GM21786 (cell line): Measurements from ENCODE around the gene ATP1A1.

Experiments used
- ATAC-seq: cut with Tn5 transposase; IDR thresholded peaks from one replicate; pipeline ENCODE4 v1.9.1; 2021; ENCODE audit not compliant: unreplicated experiment

Gene ATP1A1

DNA sequence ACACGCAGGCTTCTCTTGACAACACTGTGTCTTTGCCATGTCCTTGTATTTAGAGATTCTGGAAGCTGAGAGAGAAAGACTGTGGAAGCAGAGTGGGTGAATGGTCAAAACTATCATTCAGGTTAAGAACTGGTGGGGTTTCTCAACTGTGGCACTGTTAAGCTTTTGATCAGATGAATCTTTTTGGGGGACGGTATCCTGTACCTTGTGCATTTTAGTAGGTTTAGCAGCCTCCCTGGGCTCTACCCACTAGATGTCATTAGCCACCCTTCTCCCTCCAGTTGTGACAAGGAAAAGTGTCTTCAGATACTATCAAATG, 39.4 kb downstream of the ATP1A1 start:
- ATAC-seq = no peak

DNA sequence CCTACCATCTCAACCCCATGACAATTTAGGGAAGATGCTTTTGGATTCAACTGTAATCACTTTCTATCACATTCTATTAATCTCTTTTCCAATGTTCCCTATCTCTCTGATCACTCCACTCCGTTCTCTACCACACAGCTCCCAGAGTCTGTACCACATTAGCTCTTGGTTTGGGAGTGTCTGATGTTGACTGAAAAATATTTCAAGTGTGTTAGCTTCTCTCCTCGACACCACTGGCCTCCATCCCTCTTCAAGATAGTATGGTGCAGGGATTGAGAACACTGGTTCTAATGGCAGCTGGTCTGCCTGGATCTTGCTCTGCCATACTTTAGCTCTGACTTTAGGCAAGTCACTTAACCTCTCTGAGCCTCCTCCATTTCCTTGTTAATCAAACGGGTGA, 39.9 kb downstream of the ATP1A1 start:
- no peak for ATAC-seq

DNA sequence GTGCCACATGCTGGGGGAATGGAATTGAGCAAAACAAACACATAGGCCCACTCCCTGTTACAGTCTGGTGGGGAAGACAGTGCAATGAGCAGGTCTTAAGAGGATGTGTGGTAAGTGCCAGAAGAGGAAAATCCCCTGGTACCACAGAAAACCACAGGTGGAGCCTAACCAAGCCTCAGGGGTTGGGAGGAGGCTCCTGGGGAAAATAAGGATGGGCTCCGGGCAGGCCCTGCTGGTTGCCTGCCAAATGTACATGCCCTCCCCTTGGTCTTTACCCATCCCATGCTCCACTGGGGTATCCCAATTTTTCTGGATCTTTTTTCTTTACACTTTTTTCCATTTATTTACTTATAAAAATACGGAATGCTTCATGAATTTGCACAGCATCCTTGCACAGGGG, 40.4 kb downstream of the ATP1A1 start:
- ATAC-seq = no peak

DNA sequence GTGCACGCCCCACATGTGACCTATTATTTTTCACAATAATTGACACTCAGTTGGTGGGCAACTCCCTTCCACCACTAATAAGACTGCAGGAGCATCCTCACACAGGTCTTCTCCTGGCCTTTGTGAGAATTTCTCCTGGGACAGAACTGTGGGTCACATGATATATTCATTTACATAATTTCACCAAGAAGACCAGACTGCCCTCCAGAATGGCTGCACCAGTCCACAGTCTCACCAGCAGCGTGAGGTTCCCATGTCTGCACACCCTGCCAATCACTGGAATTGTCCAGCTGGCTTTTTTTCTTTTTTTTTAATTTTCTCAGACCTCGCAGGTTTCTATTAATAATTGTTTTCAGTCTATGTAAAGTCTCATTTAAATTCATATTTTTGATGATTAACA, 41.3 kb downstream of the ATP1A1 start:
- ATAC-seq = no peak

DNA sequence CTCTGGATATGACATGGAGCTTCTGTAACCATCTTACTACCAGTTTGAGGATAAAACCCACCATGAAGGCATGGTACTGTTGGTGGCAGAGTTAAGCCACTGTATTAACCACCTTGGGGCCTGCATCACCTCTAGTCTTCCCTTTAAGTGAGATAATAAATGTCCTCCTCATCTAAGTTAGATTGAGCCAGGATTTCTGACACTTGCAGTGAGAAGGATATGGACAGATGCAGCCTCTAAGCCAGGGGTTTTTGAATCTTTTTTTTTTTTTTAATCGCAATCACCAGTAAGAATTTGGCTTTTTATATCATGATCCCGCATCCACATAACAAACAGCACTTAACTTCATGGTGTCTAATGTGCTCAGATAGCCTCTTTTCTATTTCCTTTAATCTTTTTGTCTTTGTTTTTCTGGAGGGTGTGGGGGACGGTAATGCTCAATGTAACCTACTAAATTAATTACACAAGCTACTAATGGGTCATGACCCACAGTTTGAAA, 42.2 kb downstream of the ATP1A1 start:
- no peak for ATAC-seq

DNA sequence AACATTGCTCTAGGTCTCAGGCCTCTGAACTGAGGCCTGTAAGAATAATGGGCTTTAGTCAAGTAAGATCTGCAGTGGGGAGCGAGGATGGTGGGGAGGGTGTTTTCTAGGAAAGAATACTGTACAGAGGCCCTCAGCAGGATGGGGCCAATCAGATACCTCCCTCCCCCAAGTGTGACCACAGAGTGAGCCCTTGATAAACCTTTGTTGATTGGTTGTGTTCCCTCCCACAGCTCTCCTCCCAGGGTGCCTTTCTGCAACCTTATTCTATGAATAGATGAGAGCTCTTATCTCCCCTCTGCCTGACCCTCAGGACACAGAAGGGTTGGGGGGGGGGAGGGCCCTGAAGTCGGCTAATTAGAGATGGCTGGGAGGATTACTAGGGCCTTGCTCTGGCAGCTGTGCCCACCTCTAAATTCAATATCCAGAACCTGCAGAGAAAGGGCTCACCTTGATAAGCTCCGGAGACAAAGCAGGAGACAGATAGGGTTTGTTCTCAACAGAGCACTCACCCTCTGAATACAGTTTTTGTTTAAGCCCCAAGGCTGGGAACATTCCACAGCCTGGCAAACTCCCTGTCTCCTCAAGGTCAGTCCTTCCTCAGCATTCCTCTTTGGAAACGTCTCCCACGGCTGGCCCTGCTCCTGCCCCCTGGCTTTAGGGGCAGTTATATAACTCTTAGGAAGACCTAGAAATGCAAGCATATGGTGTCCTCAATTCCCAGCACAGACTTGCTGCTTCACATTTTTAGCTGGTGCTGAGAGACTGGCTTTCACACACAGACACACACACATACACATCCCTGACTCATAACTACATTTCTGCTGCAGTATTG, 42.9 kb downstream of the ATP1A1 start:
- no peak for ATAC-seq

DNA sequence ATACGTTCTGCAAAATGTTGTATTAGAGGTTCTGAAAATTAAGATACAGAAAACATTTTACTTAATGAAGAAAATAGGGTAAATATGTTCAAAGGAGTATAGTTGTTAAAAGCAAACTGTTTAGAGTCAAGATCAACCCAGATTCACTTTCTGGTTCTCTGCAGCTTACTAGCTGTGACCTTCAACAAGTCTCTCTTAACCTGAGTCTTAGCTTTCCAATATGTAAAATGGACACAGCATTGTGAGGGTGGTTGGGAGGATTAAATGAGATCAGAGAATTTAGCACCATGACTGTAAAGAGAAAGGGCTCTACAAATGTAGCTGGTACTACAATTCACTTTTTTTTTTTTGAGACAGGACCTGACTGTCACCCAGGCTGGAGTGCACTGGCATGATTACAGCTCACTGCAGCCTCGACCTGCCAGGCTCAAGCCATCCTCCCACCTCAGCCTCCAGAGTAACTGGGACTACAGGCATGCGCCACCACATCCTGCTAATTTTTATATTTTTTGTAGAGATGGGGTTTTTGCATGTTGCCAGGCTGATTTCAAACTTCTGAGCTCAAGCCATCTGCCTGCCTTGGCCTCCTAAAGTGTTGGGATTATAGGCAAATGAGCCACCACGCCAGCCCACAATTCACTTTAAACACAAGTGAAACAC, 43.9 kb downstream of the ATP1A1 start:
- no peak for ATAC-seq

DNA sequence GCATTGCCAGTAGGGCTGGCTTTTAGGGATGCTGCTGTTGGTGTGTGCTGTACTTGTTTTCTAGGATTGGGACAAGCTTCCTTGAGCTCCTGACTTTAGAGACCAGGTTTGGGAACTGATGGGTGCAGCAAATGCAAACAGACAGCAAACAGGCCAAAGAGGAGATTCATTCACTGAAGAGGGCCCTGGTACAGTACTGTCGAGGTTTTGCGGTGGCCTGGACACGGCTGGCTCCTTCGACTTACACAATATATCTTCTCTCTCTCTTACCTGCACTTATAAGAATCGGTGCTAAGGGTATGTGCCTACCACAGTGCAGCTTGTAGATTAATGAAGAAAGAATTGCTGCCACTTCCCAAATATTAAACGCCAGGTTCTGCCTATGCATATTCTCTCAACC, 44.6 kb downstream of the ATP1A1 start:
- no peak for ATAC-seq

DNA sequence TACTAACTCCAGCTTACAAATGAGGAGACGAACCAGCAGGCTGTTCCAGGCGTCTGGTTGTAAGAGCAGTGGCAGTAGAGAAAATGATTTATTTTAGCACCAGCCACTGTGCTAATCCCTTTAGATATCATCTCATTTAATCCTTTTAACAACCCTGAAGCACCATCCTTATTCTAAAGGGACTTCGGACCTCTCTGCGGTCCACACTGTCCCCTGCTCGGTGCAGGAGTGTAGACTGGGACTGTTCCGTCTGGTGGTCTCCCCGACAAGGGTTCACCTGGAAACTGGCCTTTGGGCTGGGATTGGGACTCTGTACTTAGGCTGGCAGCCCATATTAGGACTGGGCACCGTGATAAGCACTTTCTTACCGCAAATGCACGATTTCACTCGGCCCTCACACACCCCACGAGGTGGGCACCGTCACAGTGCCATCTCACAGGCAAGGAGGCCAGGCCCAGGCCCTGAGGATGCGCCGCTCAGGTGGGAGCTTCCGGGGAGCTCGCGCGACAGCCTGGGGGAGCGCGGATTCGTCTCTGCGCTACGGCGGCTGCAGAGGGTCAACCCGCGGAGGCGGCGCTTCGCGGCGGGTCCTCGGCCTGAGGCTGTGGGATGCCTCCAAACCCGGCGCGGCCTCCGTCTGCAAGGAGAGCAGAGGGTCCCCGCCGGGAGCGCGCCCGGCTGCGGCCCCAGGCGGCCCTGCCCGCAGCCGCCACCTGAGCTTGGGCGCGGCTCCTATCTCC, 45.2 kb downstream of the ATP1A1 start:
- ATAC-seq = peak; percentile 80

DNA sequence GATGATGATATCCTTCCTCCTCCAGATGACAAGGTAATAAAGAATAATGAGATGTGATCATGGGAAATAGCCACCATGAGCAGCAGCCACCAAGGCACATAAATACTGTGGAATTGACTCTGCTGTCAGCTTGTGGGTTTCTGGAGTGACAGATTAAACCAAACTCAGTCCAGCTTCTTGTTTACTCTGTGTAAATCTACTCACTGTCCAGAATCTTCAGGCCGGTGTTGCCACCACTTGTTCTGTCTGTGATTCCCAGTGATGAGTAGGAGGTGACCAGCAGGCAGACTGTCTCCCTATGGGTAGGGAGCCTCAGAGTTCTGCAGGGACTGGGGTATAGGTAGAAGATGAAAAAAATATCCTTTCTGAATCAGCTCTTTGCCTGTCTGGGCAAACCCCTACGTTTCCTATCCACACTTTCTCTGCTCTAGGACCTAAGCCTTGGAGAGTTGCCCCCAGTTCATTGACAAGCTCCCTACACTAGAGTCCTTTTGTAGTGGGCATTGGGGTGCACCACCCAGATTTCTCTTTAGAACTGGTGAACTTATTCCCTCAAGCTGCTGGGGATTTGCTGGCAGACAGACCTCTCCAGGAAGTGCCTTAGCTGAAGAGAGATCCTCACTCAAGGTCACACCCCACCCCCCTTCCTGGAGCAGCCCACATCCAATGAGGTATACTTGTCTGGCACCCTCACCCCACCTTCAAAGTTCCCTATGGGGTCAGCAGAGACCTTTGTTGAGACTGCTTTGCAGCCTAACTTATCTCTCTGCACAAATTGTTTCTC, 47.6 kb downstream of the ATP1A1 start:
- no peak for ATAC-seq

DNA sequence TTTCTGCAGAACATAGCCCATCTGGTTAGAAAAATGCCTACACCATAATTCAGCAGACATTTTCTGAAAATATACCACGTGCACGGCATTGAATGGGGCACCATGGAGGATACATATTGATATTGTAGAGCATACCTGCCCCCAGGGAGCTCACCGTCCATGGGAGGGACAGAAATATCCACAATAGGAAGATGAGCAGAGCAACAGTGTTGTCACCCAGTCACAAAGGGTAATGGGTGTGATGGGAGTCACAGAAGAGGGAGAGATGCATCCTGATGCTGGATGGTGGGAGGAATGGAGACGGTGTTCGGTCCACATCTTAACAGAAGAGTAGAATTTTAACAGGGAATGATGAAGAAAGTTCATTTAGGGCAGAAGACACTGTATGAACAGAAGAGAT, 51.4 kb downstream of the ATP1A1 start:
- no peak for ATAC-seq

DNA sequence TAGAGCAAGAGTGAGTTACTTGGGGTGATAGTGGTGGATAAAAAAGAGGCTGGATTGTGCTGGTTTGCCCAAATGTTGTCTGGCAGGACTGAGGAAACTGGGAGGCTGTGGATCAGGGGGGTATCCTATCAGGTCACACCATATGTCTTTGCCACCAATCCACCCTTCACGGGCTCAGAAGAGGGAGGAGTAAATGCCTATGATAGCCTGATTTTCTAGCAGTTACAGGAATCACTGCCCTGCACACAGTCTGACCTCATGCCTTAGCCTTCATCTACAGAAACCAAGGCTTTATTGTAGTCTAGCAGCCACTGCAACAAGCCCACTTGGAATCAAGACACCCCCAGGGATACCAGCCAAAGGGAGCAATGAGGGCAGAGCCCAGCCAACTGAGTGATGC, 51.8 kb downstream of the ATP1A1 start:
- no peak for ATAC-seq

DNA sequence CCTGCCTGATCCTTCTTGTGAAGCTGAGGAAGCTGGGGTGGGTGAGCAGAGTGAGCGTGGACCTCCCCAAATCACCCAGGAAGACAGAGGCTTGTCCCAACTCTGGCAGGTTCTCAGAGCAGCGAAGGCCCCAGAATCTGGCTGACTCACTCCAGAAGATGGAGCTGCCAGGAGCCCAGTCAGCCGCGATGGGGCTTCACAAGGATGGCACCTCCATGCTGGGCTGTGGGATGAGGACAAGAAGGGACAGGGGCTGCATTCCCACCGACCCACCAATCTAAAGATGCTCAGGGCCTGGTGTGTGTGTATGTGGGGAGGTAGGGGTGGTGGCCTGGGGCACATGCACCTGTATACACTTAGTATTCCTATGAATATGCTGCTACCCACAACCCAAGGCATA, 52.9 kb downstream of the ATP1A1 start:
- ATAC-seq = no peak

DNA sequence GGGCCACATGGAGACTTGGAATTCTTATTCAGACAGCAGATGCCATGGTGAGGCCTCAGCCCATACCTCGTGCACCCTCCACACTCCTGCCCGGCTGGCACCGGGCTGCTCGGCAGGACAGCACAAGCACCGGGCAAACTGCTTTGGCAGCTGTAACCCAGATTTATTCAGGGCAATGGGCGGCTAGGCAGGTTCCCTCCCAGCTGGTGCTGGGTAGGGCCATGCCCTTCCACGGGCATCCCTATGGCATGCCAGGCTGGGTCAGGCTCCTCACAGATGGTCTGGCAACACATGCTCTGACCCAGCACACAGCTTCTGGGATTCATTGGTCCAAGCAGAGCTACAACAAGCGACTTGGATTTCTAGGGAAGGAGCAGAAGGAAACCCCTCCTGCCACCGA, 53.4 kb downstream of the ATP1A1 start:
- no peak for ATAC-seq

DNA sequence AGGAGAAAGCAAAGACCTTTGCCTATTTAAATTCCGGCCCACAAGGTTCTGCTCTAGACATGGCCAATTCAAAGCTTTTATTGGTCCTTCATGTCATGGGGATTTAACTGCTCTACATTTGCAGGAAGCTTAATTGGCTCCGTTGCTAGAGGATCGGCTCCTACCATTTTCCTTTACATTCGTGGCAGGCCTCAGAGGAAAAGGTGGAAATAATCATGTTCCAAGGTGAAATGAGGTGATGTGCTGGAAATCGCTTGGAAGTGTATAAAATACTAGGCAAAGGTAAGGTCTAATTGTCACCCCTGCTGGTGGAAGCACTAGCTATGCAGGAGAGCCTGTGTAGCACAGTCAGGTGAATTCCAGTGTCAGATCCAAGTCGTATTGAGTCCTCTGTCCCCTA, 55.5 kb downstream of the ATP1A1 start:
- ATAC-seq = no peak

DNA sequence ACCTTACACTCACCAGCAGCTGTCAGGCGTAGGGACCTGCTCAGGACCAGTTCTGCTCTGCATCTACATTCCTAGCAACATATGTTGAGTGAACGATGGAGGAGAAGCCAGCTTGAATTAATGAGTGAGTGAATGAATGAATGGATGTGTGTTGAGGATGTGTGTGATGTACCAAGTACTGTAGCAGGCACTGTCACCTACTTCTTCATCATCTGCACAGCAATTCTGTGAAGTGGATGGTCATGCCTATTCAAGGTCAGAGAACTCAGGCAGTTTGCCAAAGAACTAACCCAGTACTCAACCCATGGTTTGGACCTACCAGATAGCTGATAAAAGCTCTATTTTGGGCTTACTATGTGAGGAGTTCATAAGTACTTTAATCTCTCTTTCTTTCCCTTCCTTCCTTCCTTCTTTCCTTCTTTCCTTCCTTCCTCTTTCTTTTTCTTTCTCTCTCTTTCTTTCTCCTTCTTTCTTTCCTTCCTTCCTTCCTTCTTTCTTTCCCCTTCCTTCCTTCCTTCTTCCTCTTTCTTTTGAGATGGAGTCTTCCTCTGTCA, 56.9 kb downstream of the ATP1A1 start:
- ATAC-seq = no peak

DNA sequence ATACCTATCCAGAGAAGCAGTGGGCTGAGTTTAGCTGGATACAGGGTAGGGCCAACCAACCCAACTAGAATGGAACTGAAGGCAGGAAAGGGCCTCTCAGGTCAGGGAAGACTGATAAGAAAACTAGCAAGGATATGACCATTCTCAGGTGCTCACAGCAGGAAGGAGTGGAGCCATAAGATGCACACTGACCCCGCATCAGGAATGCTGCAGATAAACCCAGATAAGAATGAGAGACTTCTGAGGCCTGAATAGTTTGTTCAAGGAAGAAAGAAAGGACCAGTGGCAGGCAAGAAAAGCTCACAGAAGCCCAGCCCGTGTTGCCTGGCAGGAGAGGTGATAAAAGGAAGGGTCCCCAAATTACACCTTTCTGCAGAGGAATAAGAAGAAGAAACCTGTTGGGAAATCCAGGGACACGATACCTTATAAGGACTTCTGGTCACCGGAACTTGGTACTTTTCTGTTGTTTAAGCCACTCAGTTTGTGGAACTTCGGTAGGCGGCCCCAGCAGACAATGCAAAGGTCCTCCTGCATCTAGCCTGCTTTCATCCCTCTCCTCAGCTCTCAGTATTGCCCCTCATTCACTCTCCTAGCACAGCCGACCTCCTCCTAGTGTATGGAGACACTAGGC, 58.9 kb downstream of the ATP1A1 start:
- ATAC-seq = no peak

DNA sequence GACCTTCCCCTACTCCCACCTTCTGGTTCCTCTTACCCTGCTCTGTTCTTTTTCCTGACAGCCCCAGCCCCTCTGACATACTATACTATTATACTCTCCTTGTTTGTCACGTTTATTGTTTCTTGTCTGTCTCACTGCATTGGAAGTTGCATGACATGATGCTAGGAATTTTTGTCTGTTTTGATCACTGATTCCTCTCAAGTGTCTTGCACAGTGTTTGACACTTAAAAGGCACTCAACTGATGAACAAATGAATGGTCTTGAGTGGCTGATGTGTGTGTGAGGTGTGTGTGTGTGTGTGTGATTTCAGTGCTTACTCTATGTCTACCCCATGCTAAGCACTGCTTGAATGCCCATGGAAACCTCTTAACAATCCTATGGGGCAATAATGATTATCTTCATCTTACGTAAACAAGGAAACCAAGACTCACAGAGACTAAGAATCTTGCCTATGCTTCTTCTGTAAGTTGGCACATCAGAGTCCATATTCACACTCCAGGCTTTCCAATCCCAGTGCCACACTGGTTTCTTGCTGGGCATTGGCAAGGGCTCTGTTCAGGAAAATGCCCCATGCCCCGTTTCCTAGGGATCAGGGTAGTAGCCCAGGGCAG, 59.7 kb downstream of the ATP1A1 start:
- no peak for ATAC-seq

DNA sequence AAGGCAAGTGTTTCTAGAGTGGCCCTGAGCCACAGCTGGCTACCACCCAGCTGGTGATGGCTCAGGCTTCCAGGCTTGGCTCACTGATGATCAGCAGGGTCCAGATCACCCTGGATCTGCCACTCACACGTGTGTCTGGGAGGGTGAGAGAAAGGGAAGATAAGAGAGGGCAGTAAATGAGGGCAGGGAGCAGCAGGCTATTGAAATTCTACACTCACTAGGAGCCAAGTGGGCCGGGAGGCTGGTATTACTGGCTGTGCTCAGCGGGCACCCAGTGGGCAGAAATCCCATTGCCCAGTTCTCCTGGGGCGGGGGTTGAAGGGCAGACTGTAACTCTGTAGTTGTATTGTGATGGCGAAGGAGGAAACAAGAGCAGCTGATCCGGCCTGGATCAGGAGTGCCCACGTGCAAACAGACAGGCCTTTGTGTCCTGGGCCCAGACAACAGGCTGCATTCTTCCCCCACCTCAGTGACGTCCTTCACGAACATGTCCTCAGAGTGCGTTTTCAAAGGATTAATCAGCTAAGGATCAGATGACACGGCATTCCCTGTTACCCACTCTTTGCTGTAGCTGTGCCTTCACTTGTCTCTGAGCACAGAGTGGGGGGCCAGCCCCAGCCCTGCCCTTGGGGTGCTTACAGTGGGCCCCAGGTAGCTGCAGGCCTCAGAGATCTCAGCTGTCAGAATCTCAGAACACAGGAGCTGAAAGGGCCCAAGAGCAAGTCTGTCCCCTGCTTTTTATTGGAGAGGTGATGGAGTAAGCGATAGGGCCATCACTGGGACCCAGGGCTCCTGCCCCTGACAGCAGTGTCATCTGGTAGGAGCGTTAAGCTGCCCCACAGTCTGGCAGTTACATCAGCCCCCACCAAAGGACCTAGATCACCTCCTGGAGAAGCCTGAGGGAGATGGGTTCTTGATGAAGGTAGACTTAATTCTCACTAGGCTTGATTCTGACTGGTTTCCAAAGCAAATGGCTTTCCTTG, 60.5 kb downstream of the ATP1A1 start:
- ATAC-seq = no peak
